ENCODE data around the gene SIPA1. TPM values are rescaled to one million over a fixed set of nuclear protein-coding genes. Genes with fewer than 3 reads are reported as not detected.
A peak's percentile ranks its signal among the peaks of the same experiment; 100 is the strongest.

Gene SIPA1
- total and polyA plus RNA-seq, 4 donors: 15.4 to 34.9 (median 22.8) TPM

DNA sequence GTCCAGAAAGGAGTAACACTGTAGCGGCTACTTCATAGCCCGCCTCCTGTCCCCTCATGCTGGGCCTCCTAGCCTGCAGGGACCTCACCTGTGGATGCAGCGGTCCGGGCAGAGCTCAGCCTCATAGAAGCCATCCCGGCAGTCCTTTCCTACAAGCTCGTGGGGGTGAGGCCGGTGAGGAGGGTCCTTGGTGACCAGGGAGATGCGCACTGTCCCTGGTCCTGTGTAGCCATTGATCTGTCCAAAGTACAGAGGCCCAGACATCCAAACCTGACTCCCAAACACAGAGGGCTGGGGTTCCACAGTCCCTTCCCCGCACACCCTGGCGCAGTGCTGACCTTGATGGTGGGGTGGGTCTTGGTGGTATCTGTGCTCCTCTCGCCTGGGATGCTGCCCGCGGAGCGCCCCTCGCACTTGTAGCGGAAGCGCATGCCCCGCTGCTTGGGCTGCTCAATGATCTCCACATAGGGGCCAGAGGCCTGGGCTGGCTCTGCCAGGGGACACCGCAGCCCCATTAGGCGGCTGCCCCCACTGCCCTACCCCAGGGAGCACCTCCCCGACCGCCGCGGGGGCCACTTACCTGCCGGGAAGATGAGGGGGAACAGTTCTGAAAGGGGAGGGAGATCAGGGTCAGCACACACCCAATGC lies 23.8 kb downstream of the SIPA1 start:
- Histone ChIP-seq H3K9me3 (ENCODE audit: control insufficient read depth in 4 of 4, low read length in 3 of 4) (no peaks in the 10 kb centered on the region), H3K9ac (ENCODE audit: low read depth in 1 of 2, low read length in 2 of 2) (peak overlapping the region; percentile 99 to 100), H3K4me1 (ENCODE audit: control insufficient read depth in 4 of 4, insufficient read depth in 4 of 4, low read length in 3 of 4) (peaks cover 0 to 30% (median 16%) of the 10 kb centered on the region in 4 donors), H3K27me3 (ENCODE audit: control insufficient read depth in 4 of 4, insufficient read depth in 4 of 4, low read length in 3 of 4) (no peaks in the 10 kb centered on the region), H3K36me3 (ENCODE audit: control insufficient read depth in 4 of 4, insufficient read depth in 3 of 4, low read depth in 1 of 4, low read length in 3 of 4) (peaks cover 11 to 37% (median 34%) of the 10 kb centered on the region in 4 donors), H3K4me3 (ENCODE audit: low read depth in 1 of 3, low read length in 3 of 3) (peak overlapping the region; percentile 83 to 100 (median 98)), H3K27ac (ENCODE audit: low read depth in 1 of 2, low read length in 2 of 2) (peak overlapping the region; percentile 100)
- 30% methylated on average over 25 of the region's 25 CpGs for WGBS
- TF ChIP-seq, protein P1, sequence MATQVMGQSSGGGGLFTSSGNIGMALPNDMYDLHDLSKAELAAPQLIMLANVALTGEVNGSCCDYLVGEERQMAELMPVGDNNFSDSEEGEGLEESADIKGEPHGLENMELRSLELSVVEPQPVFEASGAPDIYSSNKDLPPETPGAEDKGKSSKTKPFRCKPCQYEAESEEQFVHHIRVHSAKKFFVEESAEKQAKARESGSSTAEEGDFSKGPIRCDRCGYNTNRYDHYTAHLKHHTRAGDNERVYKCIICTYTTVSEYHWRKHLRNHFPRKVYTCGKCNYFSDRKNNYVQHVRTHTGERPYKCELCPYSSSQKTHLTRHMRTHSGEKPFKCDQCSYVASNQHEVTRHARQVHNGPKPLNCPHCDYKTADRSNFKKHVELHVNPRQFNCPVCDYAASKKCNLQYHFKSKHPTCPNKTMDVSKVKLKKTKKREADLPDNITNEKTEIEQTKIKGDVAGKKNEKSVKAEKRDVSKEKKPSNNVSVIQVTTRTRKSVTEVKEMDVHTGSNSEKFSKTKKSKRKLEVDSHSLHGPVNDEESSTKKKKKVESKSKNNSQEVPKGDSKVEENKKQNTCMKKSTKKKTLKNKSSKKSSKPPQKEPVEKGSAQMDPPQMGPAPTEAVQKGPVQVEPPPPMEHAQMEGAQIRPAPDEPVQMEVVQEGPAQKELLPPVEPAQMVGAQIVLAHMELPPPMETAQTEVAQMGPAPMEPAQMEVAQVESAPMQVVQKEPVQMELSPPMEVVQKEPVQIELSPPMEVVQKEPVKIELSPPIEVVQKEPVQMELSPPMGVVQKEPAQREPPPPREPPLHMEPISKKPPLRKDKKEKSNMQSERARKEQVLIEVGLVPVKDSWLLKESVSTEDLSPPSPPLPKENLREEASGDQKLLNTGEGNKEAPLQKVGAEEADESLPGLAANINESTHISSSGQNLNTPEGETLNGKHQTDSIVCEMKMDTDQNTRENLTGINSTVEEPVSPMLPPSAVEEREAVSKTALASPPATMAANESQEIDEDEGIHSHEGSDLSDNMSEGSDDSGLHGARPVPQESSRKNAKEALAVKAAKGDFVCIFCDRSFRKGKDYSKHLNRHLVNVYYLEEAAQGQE (IDR thresholded peaks at IDR 0.05): no peak
- TF ChIP-seq RAD21 (IDR thresholded peaks at IDR 0.05) (peak in 1 of 2 donors; percentile 7), GABPA (IDR thresholded peaks at IDR 0.05 in 1 of 2, conservative IDR thresholded peaks at IDR 0.05 in 1 of 2) (no peak), FOXA1 (IDR thresholded peaks at IDR 0.05) (no peak), FOXA2 (IDR thresholded peaks at IDR 0.05) (no peak), RXRA (IDR thresholded peaks at IDR 0.05) (no peak), TAF1 (conservative IDR thresholded peaks at IDR 0.05) (no peak), JUND (IDR thresholded peaks at IDR 0.05) (no peak), YY1 (IDR thresholded peaks at IDR 0.05) (no peak), HNF4A (conservative IDR thresholded peaks at IDR 0.05) (peak; percentile 57 to 66)
- TF ChIP-seq, protein P2, sequence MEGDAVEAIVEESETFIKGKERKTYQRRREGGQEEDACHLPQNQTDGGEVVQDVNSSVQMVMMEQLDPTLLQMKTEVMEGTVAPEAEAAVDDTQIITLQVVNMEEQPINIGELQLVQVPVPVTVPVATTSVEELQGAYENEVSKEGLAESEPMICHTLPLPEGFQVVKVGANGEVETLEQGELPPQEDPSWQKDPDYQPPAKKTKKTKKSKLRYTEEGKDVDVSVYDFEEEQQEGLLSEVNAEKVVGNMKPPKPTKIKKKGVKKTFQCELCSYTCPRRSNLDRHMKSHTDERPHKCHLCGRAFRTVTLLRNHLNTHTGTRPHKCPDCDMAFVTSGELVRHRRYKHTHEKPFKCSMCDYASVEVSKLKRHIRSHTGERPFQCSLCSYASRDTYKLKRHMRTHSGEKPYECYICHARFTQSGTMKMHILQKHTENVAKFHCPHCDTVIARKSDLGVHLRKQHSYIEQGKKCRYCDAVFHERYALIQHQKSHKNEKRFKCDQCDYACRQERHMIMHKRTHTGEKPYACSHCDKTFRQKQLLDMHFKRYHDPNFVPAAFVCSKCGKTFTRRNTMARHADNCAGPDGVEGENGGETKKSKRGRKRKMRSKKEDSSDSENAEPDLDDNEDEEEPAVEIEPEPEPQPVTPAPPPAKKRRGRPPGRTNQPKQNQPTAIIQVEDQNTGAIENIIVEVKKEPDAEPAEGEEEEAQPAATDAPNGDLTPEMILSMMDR (IDR thresholded peaks at IDR 0.05; ENCODE audit: low read depth, low read length, missing input control): no peak
- TF ChIP-seq, protein P3, sequence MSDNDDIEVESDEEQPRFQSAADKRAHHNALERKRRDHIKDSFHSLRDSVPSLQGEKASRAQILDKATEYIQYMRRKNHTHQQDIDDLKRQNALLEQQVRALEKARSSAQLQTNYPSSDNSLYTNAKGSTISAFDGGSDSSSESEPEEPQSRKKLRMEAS (IDR thresholded peaks at IDR 0.05): no peak
- DNase-seq (ENCODE audit: low spot score): no peak

DNA sequence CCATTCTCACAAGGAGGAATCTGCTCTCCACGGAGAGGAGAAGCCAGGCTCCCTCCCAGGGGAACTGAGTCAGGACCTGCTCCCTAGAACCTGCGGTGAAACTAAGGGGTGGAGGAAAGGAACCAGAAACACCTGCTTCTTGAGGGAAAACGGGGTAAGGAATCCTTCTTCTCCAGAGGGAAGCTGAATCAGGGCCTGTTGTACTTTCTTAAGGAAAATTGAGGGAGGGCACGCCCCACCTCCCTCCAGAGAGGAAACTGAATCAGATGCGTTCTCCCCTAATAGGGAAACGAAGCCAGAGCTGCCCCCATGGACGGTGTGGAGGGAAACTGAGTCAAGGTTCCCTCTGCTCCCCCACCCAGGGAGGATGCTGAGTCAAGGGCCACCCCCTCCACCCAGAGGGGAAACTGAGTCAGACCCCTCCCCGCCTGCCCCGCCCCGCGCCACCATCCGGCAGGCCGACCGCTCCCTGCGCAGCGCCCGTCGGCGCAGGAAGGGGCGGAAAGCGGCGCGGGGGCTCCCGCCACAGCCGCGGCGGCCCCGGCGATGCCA lies 24.4 kb downstream of the SIPA1 start:
- under 1% methylated on average over 29 of the region's 29 CpGs for WGBS
- peaks cover 9 to 32% (median 29%) of the 10 kb centered on the region in 4 donors for H3K36me3 ChIP-seq (ENCODE audit: control insufficient read depth in 4 of 4, insufficient read depth in 3 of 4, low read depth in 1 of 4, low read length in 3 of 4)
- H3K9ac ChIP-seq (ENCODE audit: low read depth in 1 of 2, low read length in 2 of 2): peak overlapping the region; percentile 99 to 100
- H3K4me3 ChIP-seq (ENCODE audit: low read depth in 1 of 3, low read length in 3 of 3): peak overlapping the region; percentile 83 to 100 (median 98)
- H3K27ac ChIP-seq (ENCODE audit: low read depth in 1 of 2, low read length in 2 of 2): peak overlapping the region; percentile 100
- no peaks in the 10 kb centered on the region for H3K9me3 ChIP-seq (ENCODE audit: control insufficient read depth in 4 of 4, low read length in 3 of 4)
- TF ChIP-seq EGR1 (IDR thresholded peaks at IDR 0.05; ENCODE audit: low read depth in 2 of 2): no peak
- H3K27me3 ChIP-seq (ENCODE audit: control insufficient read depth in 4 of 4, insufficient read depth in 4 of 4, low read length in 3 of 4): no peaks in the 10 kb centered on the region
- DNase-seq (ENCODE audit: low spot score): no peak
- peaks cover 0 to 30% (median 16%) of the 10 kb centered on the region in 4 donors for H3K4me1 ChIP-seq (ENCODE audit: control insufficient read depth in 4 of 4, insufficient read depth in 4 of 4, low read length in 3 of 4)

Data from liver (tissue), 9 donors.